ENCODE results near the gene TSLP. TPM values are rescaled to one million over a fixed set of nuclear protein-coding genes. Genes with fewer than 3 reads are reported as not detected.

The TSLP gene
- total RNA-seq, 1 donor from 2014 or later, result not detected

DNA sequence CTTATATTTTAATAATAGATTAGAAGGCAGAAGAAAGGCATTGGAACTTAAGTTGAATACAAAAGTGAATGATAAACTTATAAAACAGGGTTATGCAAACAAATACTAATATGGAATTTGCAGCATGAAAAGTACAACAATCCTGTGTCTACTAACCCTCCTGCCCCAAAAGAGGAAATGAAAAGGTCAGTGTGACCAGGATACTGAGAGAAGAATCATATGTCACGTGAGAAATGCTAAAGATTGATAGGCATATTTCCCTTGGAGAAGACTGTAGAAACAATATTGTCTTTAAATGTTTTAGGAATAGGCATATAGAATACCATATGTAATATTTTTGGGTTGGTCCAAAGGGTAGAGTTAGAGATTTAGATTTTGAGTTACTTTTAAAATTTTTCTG lies 24.5 kb downstream of the TSLP start:
- Mint-ChIP-seq H3K4me3 (ENCODE audit: unreplicated experiment) (no peak overlapping the region), H3K27ac (ENCODE audit: unreplicated experiment) (no peak overlapping the region), H3K9me3 (ENCODE audit: unreplicated experiment) (no peaks in the 10 kb centered on the region), H3K4me1 (ENCODE audit: low read depth, unreplicated experiment) (peaks cover 8% of the 10 kb centered on the region), H3K27me3 (ENCODE audit: unreplicated experiment) (no peaks in the 10 kb centered on the region), H3K36me3 (ENCODE audit: unreplicated experiment) (peaks cover 4% of the 10 kb centered on the region)
- no peak for DNase-seq
- TF ChIP-seq CTCF (IDR thresholded peaks at IDR 0.05; ENCODE audit: partially characterized antibody, unreplicated experiment), result no peak

DNA sequence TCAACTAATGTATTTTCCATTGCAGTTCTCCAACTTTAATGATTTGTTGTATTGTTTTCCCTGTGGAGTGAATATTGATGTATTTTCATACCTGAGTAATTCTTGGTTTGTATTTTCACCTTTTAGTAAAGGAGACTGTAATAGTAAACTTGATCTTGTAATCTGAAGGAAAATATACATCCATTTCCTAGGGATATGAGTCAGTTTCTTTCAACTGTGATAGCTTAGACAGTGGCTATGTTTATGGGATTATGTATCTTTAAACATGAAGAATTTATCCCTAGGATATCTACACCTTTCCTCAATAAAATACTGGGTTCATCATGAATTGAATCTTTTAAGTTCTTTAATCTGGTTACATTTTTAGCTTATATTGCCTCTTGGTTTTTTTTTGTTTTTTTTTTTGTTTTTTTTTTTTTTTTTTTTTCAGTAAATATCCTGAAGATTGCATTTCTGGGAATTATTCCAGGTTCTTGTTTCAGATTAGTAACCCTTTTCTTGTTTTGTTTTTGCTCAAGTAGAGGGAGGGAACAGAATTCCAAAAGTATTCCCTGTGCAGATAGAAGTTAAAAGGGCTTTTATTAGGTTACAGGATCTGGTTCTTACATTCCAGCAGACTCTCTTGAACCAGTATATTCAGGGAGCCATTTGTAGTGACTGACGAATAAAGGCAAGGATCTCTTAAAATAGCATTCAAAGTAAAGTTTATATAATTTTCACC lies 27.7 kb downstream of the TSLP start:
- Mint-ChIP-seq H3K36me3 (ENCODE audit: unreplicated experiment) (no peaks in the 10 kb centered on the region), H3K27me3 (ENCODE audit: unreplicated experiment) (no peaks in the 10 kb centered on the region)

DNA sequence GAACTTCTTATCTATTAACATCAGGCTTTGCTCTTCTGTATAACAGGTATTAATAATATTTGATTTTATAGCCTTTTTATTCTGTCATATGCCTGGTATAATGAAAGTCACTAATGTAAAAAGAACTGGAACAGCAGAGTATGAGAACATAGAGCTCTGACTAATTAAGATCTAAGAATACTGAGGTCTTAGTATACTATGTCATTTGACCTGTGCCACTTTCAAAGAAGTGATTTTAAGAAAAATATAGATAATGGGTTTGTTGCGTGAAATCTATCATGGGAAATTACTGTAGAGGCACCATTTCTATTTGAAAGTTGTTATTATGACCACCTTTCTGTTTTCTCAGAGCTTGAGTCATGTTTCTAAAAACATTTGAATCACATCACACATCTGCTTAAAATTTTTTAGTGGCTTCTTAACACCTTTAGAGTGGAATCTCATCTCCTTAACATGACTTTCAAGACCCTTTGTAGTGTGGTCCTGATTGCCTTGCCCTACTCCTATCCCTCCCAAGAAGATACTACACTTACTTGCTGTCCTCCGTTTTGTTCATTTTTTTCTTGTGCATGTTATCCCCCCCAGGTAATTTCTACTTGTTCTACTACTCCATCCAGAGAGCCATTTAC lies 34.9 kb downstream of the TSLP start:
- DNase-seq, result no peak
- Mint-ChIP-seq H3K27ac (ENCODE audit: unreplicated experiment) (no peak overlapping the region), H3K36me3 (ENCODE audit: unreplicated experiment) (no peaks in the 10 kb centered on the region), H3K27me3 (ENCODE audit: unreplicated experiment) (no peaks in the 10 kb centered on the region), H3K9me3 (ENCODE audit: unreplicated experiment) (no peaks in the 10 kb centered on the region), H3K4me1 (ENCODE audit: low read depth, unreplicated experiment) (no peaks in the 10 kb centered on the region), H3K4me3 (ENCODE audit: unreplicated experiment) (no peak overlapping the region)
- no peak for TF ChIP-seq CTCF (IDR thresholded peaks at IDR 0.05; ENCODE audit: partially characterized antibody, unreplicated experiment)

More for the DNA sequence above, 27.7 kb downstream of the TSLP start:
- no peak for DNase-seq
- no peaks in the 10 kb centered on the region for H3K9me3 Mint-ChIP-seq (ENCODE audit: unreplicated experiment)
- TF ChIP-seq CTCF (IDR thresholded peaks at IDR 0.05; ENCODE audit: partially characterized antibody, unreplicated experiment), result no peak
- no peak overlapping the region for H3K4me3 Mint-ChIP-seq (ENCODE audit: unreplicated experiment)
- no peak overlapping the region for H3K27ac Mint-ChIP-seq (ENCODE audit: unreplicated experiment)
- no peaks in the 10 kb centered on the region for H3K4me1 Mint-ChIP-seq (ENCODE audit: low read depth, unreplicated experiment)

- no peaks in the 10 kb centered on the region for H3K4me1 Mint-ChIP-seq (ENCODE audit: low read depth, unreplicated experiment)
- H3K4me3 Mint-ChIP-seq (ENCODE audit: unreplicated experiment), result no peak overlapping the region
- no peak overlapping the region for H3K27ac Mint-ChIP-seq (ENCODE audit: unreplicated experiment)
- no peaks in the 10 kb centered on the region for H3K36me3 Mint-ChIP-seq (ENCODE audit: unreplicated experiment)
- no peaks in the 10 kb centered on the region for H3K9me3 Mint-ChIP-seq (ENCODE audit: unreplicated experiment)
- DNase-seq, result no peak
- no peaks in the 10 kb centered on the region for H3K27me3 Mint-ChIP-seq (ENCODE audit: unreplicated experiment)
- no peak for TF ChIP-seq CTCF (IDR thresholded peaks at IDR 0.05; ENCODE audit: partially characterized antibody, unreplicated experiment)
Observed at GRCh38 chr5:111107371-111107770, 35.9 kb downstream of the TSLP start.

GRCh38 chr5:111111956-111112355 lies 40.4 kb downstream of the TSLP start:
- peaks cover 1% of the 10 kb centered on the region for H3K4me1 Mint-ChIP-seq (ENCODE audit: low read depth, unreplicated experiment)
- no peaks in the 10 kb centered on the region for H3K36me3 Mint-ChIP-seq (ENCODE audit: unreplicated experiment)
- TF ChIP-seq CTCF (IDR thresholded peaks at IDR 0.05; ENCODE audit: partially characterized antibody, unreplicated experiment), result no peak
- no peak overlapping the region for H3K4me3 Mint-ChIP-seq (ENCODE audit: unreplicated experiment)
- no peaks in the 10 kb centered on the region for H3K9me3 Mint-ChIP-seq (ENCODE audit: unreplicated experiment)
- no peak overlapping the region for H3K27ac Mint-ChIP-seq (ENCODE audit: unreplicated experiment)
- H3K27me3 Mint-ChIP-seq (ENCODE audit: unreplicated experiment), result no peaks in the 10 kb centered on the region
- DNase-seq, result no peak

All from glutamatergic neuron (in vitro differentiated cells).